Measurements from ENCODE around the gene FBN2.

The FBN2 gene

GRCh38 chr5:128559300-128560297 lies 21.6 kb upstream of the FBN2 start:
- Histone ChIP-seq H3K27me3 (ENCODE audit: insufficient read depth, low read length, poor library complexity, severe bottlenecking) (no peaks in the 10 kb centered on the region), H3K9ac (ENCODE audit: low read depth, low read length, poor library complexity, severe bottlenecking) (no peak overlapping the region), H3F3A (ENCODE audit: low read depth) (no peaks in the 10 kb centered on the region), H3K4me3 (ENCODE audit: low read length, poor library complexity, severe bottlenecking) (no peak overlapping the region), H3K4me1 (ENCODE audit: insufficient read depth, low read length, poor library complexity, severe bottlenecking) (no peaks in the 10 kb centered on the region), H3K9me2 (replicated peaks; ENCODE audit: low read depth, low read length) (no peaks in the 10 kb centered on the region), H4K20me1 (ENCODE audit: insufficient read depth, low read length, poor library complexity, severe bottlenecking) (no peaks in the 10 kb centered on the region), H3K9me3 (ENCODE audit: insufficient read depth, low read depth, low read length) (no peaks in the 10 kb centered on the region), H3K79me2 (ENCODE audit: insufficient read depth, low read length) (no peaks in the 10 kb centered on the region), H3K4me2 (ENCODE audit: low read depth, low read length, poor library complexity, severe bottlenecking) (no peak overlapping the region), H3K36me3 (ENCODE audit: insufficient read depth, low read length) (no peaks in the 10 kb centered on the region), H2AFZ (ENCODE audit: low read length) (no peak overlapping the region)
- TF ChIP-seq EZH2phosphoT487 (IDR thresholded peaks at IDR 0.05; ENCODE audit: borderline replicate concordance) (no peak), CTCF (conservative IDR thresholded peaks at IDR 0.05; ENCODE audit: low read length) (no peak)

GRCh38 chr5:128553747-128554146 lies 15.7 kb upstream of the FBN2 start:
- H3K9me2 ChIP-seq (replicated peaks; ENCODE audit: low read depth, low read length) = no peaks in the 10 kb centered on the region
- TF ChIP-seq CTCF (conservative IDR thresholded peaks at IDR 0.05; ENCODE audit: low read length) = no peak
- no peak for TF ChIP-seq EZH2phosphoT487 (IDR thresholded peaks at IDR 0.05; ENCODE audit: borderline replicate concordance)

GRCh38 chr5:128551476-128551875 lies 13.4 kb upstream of the FBN2 start:
- Histone ChIP-seq H3K9me3 (ENCODE audit: insufficient read depth, low read depth, low read length) (no peaks in the 10 kb centered on the region), H3K27me3 (ENCODE audit: insufficient read depth, low read length, poor library complexity, severe bottlenecking) (no peaks in the 10 kb centered on the region), H2AFZ (ENCODE audit: low read length) (no peak overlapping the region), H4K20me1 (ENCODE audit: insufficient read depth, low read length, poor library complexity, severe bottlenecking) (no peaks in the 10 kb centered on the region), H3K9me2 (replicated peaks; ENCODE audit: low read depth, low read length) (no peaks in the 10 kb centered on the region), H3K9ac (ENCODE audit: low read depth, low read length, poor library complexity, severe bottlenecking) (no peak overlapping the region), H3K4me2 (ENCODE audit: low read depth, low read length, poor library complexity, severe bottlenecking) (no peak overlapping the region), H3K36me3 (ENCODE audit: insufficient read depth, low read length) (no peaks in the 10 kb centered on the region), H3F3A (ENCODE audit: low read depth) (no peaks in the 10 kb centered on the region), H3K4me3 (ENCODE audit: low read length, poor library complexity, severe bottlenecking) (no peak overlapping the region), H3K79me2 (ENCODE audit: insufficient read depth, low read length) (no peaks in the 10 kb centered on the region), H3K4me1 (ENCODE audit: insufficient read depth, low read length, poor library complexity, severe bottlenecking) (no peaks in the 10 kb centered on the region)
- TF ChIP-seq EZH2phosphoT487 (IDR thresholded peaks at IDR 0.05; ENCODE audit: borderline replicate concordance) (no peak), CTCF (conservative IDR thresholded peaks at IDR 0.05; ENCODE audit: low read length) (no peak)

More at GRCh38 chr5:128553747-128554146, 15.7 kb upstream of the FBN2 start:
- Histone ChIP-seq H3F3A (ENCODE audit: low read depth) (no peaks in the 10 kb centered on the region), H3K79me2 (ENCODE audit: insufficient read depth, low read length) (no peaks in the 10 kb centered on the region), H3K4me3 (ENCODE audit: low read length, poor library complexity, severe bottlenecking) (no peak overlapping the region), H3K27me3 (ENCODE audit: insufficient read depth, low read length, poor library complexity, severe bottlenecking) (no peaks in the 10 kb centered on the region), H3K9ac (ENCODE audit: low read depth, low read length, poor library complexity, severe bottlenecking) (no peak overlapping the region), H3K4me2 (ENCODE audit: low read depth, low read length, poor library complexity, severe bottlenecking) (no peak overlapping the region), H4K20me1 (ENCODE audit: insufficient read depth, low read length, poor library complexity, severe bottlenecking) (no peaks in the 10 kb centered on the region), H3K9me3 (ENCODE audit: insufficient read depth, low read depth, low read length) (no peaks in the 10 kb centered on the region), H2AFZ (ENCODE audit: low read length) (no peak overlapping the region), H3K4me1 (ENCODE audit: insufficient read depth, low read length, poor library complexity, severe bottlenecking) (no peaks in the 10 kb centered on the region), H3K36me3 (ENCODE audit: insufficient read depth, low read length) (no peaks in the 10 kb centered on the region)

Measured in Loucy (cell line).